GM12891 (cell line): ENCODE data around the gene CHAD.
"Not testable (repeated sequence)": the region's sequence is repeated elsewhere in the genome, so short reads cannot be mapped to it uniquely, and the experiment has no call there.

Experiments used
- DNase-seq: peaks from one replicate; pipeline ENCODE4 v3.0.0; 2011; ENCODE audit warnings: low spot score; ENCODE audit not compliant: insufficient read length
- FAIRE-seq: peaks from 2 replicates; lab custom pipeline; 2011; peaks lifted over from hg19 to GRCh38; lab: Jason Lieb, UNC
- PAX5 ChIP-seq: IDR thresholded peaks from 2 replicates; pipeline ENCODE4 v1.6.1; 2011; ENCODE audit warnings: low read length, moderate library complexity, mild to moderate bottlenecking; ENCODE audit not compliant: insufficient read depth, severe bottlenecking
- POLR2A ChIP-seq: IDR thresholded peaks from 2 replicates; pipeline ENCODE4 v1.6.1; 2011; ENCODE audit warnings: low read depth, low read length, control low read depth
- POLR2AphosphoS5 ChIP-seq: IDR thresholded peaks from 2 replicates; pipeline ENCODE4 v1.6.1; 2011; ENCODE audit warnings: low read depth, low read length, control low read depth
- POU2F2 ChIP-seq: IDR thresholded peaks from 2 replicates; pipeline ENCODE4 v1.6.1; 2011; ENCODE audit warnings: low read depth, mild to moderate bottlenecking, control low read depth, low read length, moderate library complexity
- SPI1 ChIP-seq: IDR thresholded peaks from 2 replicates; pipeline ENCODE4 v1.6.1; 2011; ENCODE audit warnings: low read depth, low read length, control low read depth
- TAF1 ChIP-seq: IDR thresholded peaks from 2 replicates; pipeline ENCODE4 v1.6.1; 2011; ENCODE audit warnings: low read depth, low read length, control low read depth

The CHAD gene

DNA sequence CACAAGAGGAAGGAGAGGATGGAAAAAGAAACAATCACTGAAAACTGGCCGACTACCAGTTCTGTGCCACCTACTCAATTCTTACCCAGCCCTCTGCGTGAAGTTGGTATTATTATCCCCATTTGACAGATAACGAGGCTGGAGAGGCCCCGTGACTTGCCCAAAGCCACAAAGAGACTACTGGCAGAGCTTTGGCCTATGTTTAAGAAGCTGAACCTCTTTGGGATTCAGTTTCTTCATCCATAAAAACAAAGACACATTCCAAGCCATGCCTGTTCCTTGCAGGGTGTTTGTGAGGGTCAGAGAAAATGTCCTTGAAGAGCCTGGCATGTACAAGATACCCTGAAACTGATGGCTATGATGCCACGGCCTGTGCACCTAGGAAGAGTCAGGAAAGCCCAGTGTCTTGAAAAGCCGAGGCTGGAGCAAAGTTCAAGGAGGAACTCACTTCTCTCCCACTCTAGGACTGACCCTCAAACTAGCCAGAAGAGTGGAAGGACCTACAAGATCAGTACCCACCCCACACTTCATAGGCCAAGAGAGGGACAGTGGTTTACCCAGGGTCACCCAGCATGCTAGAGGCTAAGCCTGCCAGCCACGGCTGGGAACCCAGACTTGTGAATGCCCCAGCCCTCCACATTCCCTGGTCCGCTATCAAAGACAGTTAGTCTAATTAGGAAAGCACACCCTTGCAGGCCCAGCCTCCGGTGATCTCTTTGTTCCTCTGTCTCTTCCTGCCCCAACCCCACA is 44.3 kb downstream of the CHAD start:
- FAIRE-seq (no peak), DNase-seq (no peak)
- TF ChIP-seq TAF1 (no peak), POLR2AphosphoS5 (no peak), SPI1 (no peak), POU2F2 (no peak), PAX5 (no peak), POLR2A (no peak)

DNA sequence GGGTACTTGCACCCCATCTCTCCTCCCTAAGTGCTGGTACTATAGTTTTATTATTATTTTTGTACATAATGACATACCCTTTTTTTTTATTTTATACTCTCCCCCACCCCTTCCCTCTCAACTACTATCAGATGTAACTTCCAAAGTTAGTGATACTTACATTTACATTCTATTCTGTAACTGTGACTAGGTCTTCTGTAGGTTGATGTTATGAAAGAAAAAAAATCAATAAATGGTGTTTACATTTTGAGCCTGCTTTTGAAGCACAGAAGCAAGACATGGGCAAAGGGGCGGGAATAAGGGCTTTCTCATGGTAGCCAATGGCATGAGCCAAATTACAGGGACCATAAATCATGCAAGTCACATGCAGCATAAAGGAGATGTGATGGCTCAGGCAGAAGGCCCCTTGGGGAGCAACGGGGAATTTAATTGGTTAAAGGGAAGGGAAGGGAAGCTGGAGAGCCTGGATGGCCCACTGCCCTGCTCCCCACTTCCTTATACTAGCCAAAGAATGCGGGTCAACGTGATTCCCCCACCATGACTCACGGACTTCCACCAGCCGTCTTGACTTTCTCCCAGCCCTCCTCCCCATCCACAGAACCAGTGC is 45.0 kb downstream of the CHAD start:
- FAIRE-seq (no peak), DNase-seq (no peak)
- no peak for TF ChIP-seq POU2F2
- no peak for TF ChIP-seq PAX5
- no peak for TF ChIP-seq SPI1

DNA sequence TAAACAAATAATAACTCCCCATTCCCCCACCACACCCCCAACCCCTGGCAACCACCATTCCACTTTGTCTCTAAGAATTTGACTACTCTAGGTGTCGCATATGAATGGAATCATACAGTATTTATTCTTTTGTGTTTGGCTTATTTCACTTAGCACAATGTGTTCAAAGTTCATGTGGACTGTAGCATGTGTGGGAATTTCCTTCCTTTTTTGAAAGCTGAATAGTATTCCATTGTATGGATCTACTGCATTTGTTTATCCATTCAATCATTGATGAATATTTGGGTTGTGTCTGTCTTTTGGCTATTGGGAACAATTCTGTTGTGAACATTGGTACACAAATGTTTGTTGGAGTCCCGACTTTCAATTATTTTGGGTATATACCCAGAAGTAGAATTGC is 45.9 kb downstream of the CHAD start:
- no peak for TF ChIP-seq PAX5
- TF ChIP-seq POU2F2 = no peak
- FAIRE-seq = no peak

DNA sequence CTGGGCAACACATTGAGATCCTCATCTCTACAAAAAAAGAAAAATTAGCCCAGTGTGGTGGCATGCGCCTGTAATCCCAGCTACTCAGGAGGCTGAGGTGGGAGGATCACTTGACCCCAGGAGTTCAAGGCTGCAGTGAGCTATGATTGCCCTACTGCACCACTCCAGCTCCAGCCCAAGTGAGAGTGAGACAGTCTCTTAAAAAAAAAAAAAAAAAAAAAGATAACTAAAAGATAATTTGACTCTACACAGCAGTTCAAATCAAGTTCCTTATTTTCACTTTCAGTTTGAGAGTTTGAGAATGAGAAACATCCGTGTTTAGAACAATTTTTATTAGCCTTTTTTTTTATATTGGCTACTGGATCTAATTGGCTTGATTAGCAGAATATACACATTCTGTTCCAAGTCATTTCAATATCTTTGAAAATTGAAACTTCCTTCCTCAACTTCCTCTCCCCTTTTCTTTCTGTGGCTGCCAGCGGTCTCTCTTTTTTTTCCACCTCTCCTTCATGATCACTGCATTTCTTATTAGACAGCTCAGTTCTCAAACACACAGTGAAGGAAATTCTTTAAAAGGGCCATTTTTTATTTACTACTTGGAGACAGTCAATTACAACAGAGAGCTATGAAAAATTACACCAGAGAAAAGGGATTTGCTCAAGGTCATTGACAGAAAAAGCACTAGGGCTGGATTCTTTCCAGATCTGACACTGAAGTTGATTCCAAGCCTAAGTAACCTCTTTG is 47.2 kb downstream of the CHAD start:
- no peak for FAIRE-seq
- DNase-seq = no peak
- TF ChIP-seq POLR2AphosphoS5 (no peak), SPI1 (no peak), PAX5 (no peak), POU2F2 (no peak), TAF1 (no peak), POLR2A (no peak)

More for the DNA sequence above, 45.9 kb downstream of the CHAD start:
- DNase-seq = no peak

DNA sequence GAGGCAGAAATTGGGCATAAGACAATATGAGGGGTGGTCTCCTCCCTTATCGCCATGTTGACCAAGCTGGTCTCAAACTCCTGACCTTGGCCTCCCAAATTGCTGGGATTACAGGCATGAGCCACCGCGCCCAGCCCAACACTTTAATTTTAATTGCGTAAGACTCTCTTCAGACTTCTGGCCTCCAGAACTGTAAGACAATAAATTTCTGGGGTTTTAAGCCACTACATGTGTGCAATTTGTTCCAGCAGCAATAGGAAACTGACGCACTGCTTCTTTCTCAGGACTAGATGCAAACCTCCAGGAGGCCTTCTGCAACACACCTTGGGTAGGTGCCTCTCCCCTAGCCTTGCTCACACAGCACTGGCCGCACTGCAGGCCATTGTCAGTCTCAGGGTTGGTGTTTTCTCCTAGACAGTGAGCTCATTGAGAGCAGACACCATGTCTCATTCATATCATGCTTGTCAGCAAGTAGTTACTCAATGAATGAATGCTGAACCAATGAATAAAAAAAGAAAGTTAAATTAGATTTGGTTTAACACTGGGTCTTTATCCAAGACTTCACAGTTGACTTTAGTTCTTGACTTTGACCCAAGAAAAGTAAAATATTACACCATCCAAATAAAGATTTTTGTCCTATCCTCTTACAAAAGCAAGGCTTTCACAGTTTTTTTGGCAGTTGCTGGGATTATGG is 48.1 kb downstream of the CHAD start:
- DNase-seq = no peak
- TF ChIP-seq POLR2AphosphoS5 = no peak
- no peak for TF ChIP-seq SPI1
- TF ChIP-seq POLR2A = no peak
- TF ChIP-seq PAX5 = no peak
- TF ChIP-seq TAF1 = no peak
- no peak for TF ChIP-seq POU2F2
- no peak for FAIRE-seq

DNA sequence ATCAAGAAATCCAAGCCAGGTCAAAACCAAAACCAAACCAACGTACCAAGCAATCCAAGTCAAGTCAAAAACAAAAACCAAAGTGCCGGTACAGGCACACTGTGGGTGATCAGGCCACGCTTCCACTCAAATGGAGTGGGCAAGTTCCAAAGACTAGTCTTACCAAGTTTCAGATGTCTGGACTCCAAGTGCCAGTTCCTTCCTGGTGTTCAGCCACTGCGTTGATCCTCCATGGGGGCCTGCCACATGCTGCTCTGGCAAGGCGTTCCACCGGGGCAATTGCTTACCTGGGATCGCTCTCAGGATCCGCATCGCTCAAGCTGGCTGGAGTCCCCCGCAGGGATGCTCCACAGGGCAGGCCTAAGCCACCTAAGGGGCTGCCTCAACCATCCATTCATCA is 49.1 kb downstream of the CHAD start:
- DNase-seq, FAIRE-seq: not testable (repeated sequence)

DNA sequence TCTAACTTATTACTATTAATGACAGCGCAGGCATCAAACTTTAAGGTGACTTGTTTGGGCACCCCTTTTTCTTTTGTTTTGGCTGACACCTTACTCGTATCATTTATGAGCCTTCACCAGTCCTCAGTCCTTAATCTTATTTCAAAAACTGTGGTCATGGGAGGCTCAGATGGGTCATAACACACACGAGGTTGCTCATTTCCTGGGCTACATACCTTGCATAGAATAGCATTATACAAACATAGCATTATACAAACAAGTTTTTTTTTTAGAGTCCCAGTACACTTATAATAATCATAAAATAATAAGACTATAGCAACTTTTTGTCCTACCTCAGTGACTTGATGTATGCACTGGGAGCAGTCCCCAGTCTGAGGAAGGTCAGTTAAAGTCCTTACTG is 53.9 kb downstream of the CHAD start:
- FAIRE-seq (no peak), DNase-seq (no peak)
- no peak for TF ChIP-seq PAX5
- TF ChIP-seq TAF1 = no peak
- TF ChIP-seq POU2F2 = no peak
- TF ChIP-seq POLR2A = no peak
- TF ChIP-seq SPI1 = no peak
- no peak for TF ChIP-seq POLR2AphosphoS5
